Type B pancreatic cell (in vitro differentiated cells): Measurements from ENCODE around the gene POLE4. TPM values are rescaled to one million over a fixed set of nuclear protein-coding genes. Genes with fewer than 3 reads are reported as not detected.

Experiments
- DNase-seq: peaks from one replicate; pipeline ENCODE4 v3.0.0; 2021; ENCODE audit warnings: mixed read lengths; ENCODE audit not compliant: unreplicated experiment; ENCODE audit errors: extremely low spot score
- H3K27ac Mint-ChIP-seq: 2 replicates; pipeline ENCODE4 v1.8.0; 2021; ENCODE audit warnings: mild to moderate bottlenecking, mixed read lengths
- H3K27me3 Mint-ChIP-seq: 2 replicates; pipeline ENCODE4 v1.8.0; 2021; ENCODE audit warnings: mixed read lengths
- H3K36me3 Mint-ChIP-seq: 2 replicates; pipeline ENCODE4 v1.8.0; 2021; ENCODE audit warnings: mixed read lengths
- H3K4me1 Mint-ChIP-seq: one replicate; pipeline ENCODE4 v1.8.0; 2021; ENCODE audit warnings: mixed read lengths; ENCODE audit not compliant: unreplicated experiment
- H3K4me3 Mint-ChIP-seq: 2 replicates; pipeline ENCODE4 v1.8.0; 2021; ENCODE audit warnings: mild to moderate bottlenecking, mixed read lengths
- H3K9me3 Mint-ChIP-seq: 2 replicates; pipeline ENCODE4 v1.8.0; 2021; ENCODE audit warnings: mixed read lengths
- CTCF ChIP-seq: fragments of 200-600 bp; sonication (generic); conservative IDR thresholded peaks from 2 replicates; pipeline ENCODE4 v1.5.0; 2021; ENCODE audit warnings: antibody characterized with exemption, mild to moderate bottlenecking
- total RNA-seq: library from RNA; stranded (reverse); gene quantifications from 2 replicates; pipeline ENCODE4 v1.2.1, GENCODE V29; 2021; ENCODE audit warnings: low replicate concordance

Gene POLE4
- total RNA-seq, 1 donor from 2014 or later = 31.0 TPM

- DNase-seq = no peak
- Mint-ChIP-seq H3K4me3 (no peak overlapping the region), H3K27ac (no peak overlapping the region), H3K27me3 (peaks cover 19% of the 10 kb centered on the region), H3K4me1 (peaks cover 6% of the 10 kb centered on the region), H3K36me3 (no peaks in the 10 kb centered on the region), H3K9me3 (no peaks in the 10 kb centered on the region)
- TF ChIP-seq CTCF = no peak
Observed at GRCh38 chr2:74916394-74916793, 42.0 kb upstream of the POLE4 start.

GRCh38 chr2:74917702-74918619 lies 40.5 kb upstream of the POLE4 start:
- H3K27ac Mint-ChIP-seq = no peak overlapping the region
- peaks cover 6% of the 10 kb centered on the region for H3K4me1 Mint-ChIP-seq
- H3K4me3 Mint-ChIP-seq = peak overlapping the region; percentile 24
- H3K27me3 Mint-ChIP-seq = peaks cover 22% of the 10 kb centered on the region
- H3K36me3 Mint-ChIP-seq = no peaks in the 10 kb centered on the region
- H3K9me3 Mint-ChIP-seq = no peaks in the 10 kb centered on the region
- peak; percentile 38 for TF ChIP-seq CTCF
- no peak for DNase-seq

GRCh38 chr2:74919827-74920226 lies 38.6 kb upstream of the POLE4 start:
- Mint-ChIP-seq H3K27me3 (peaks cover 14% of the 10 kb centered on the region), H3K27ac (no peak overlapping the region), H3K36me3 (no peaks in the 10 kb centered on the region), H3K4me1 (peaks cover 6% of the 10 kb centered on the region), H3K4me3 (peak overlapping the region; percentile 78), H3K9me3 (no peaks in the 10 kb centered on the region)
- peak; percentile 85 for DNase-seq
- TF ChIP-seq CTCF = peak; percentile 96

- Mint-ChIP-seq H3K27ac (no peak overlapping the region), H3K27me3 (peaks cover 10% of the 10 kb centered on the region), H3K4me1 (peaks cover 5% of the 10 kb centered on the region), H3K36me3 (no peaks in the 10 kb centered on the region), H3K9me3 (no peaks in the 10 kb centered on the region), H3K4me3 (peak overlapping the region; percentile 44)
- no peak for TF ChIP-seq CTCF
- no peak for DNase-seq
Observed at GRCh38 chr2:74921236-74921736, 37.2 kb upstream of the POLE4 start.

GRCh38 chr2:74922592-74923227 lies 35.7 kb upstream of the POLE4 start:
- TF ChIP-seq CTCF = no peak
- no peak overlapping the region for H3K4me3 Mint-ChIP-seq
- H3K9me3 Mint-ChIP-seq = no peaks in the 10 kb centered on the region

More at GRCh38 chr2:74922592-74923227, 35.7 kb upstream of the POLE4 start:
- DNase-seq = no peak
- Mint-ChIP-seq H3K4me1 (no peaks in the 10 kb centered on the region), H3K27ac (no peak overlapping the region), H3K36me3 (no peaks in the 10 kb centered on the region), H3K27me3 (peaks cover 6% of the 10 kb centered on the region)
